Upper lobe of left lung (tissue), 4 donors: Measurements from ENCODE around the gene C14orf93.

Experiments
- CTCF ChIP-seq, 6 experiments: fragments of 450-650 bp in 4 of 6; fragments of 200-600 bp in 2 of 6; sonication (generic) in 2 of 6; IDR thresholded peaks; one replicate each; pipeline ENCODE4 v1.5.1; 2016 to 2019; ENCODE audit warnings: antibody characterized with exemption in 6 of 6
- EP300 ChIP-seq, 4 donors: sonication (generic); formaldehyde crosslinking; IDR thresholded peaks; one replicate each; pipeline ENCODE4 v1.5.1; 2017; ENCODE audit warnings: antibody characterized with exemption in 4 of 4, control low read depth in 2 of 4
- POLR2A ChIP-seq, 4 donors: fragments of 450-650 bp; IDR thresholded peaks; one replicate each; pipeline ENCODE4 v1.5.1; 2016 to 2017; ENCODE audit warnings: antibody characterized with exemption in 4 of 4, mild to moderate bottlenecking in 2 of 4
- POLR2AphosphoS5 ChIP-seq, 2 donors: sonication (generic); formaldehyde crosslinking; IDR thresholded peaks; one replicate each; pipeline ENCODE4 v1.5.1; 2017; ENCODE audit warnings: antibody characterized with exemption in 2 of 2

GRCh38 chr14:23009939-23010726, at the start of gene C14orf93:
- TF ChIP-seq CTCF (IDR thresholded peaks at IDR 0.05) = peak in 1 of 6 experiments; percentile 19
- TF ChIP-seq POLR2AphosphoS5 (IDR thresholded peaks at IDR 0.05) = no peak
- peak in 2 of 4 donors; percentile 31 to 57 for TF ChIP-seq POLR2A (IDR thresholded peaks at IDR 0.05)
- no peak for TF ChIP-seq EP300 (IDR thresholded peaks at IDR 0.05)
